Raji (cell line): Measurements from ENCODE around the gene SREBF1.

Experiments
- POLR2A ChIP-seq: IDR thresholded peaks from 2 replicates; pipeline ENCODE4 v1.6.1; 2011; ENCODE audit warnings: low read depth, low read length, control low read depth; ENCODE audit not compliant: insufficient read depth

Gene SREBF1

GRCh38 chr17:17826342-17826713 is 10.5 kb downstream of the SREBF1 start:
- TF ChIP-seq POLR2A = no peak

GRCh38 chr17:17824783-17825614 is 11.8 kb downstream of the SREBF1 start:
- TF ChIP-seq POLR2A = no peak

DNA sequence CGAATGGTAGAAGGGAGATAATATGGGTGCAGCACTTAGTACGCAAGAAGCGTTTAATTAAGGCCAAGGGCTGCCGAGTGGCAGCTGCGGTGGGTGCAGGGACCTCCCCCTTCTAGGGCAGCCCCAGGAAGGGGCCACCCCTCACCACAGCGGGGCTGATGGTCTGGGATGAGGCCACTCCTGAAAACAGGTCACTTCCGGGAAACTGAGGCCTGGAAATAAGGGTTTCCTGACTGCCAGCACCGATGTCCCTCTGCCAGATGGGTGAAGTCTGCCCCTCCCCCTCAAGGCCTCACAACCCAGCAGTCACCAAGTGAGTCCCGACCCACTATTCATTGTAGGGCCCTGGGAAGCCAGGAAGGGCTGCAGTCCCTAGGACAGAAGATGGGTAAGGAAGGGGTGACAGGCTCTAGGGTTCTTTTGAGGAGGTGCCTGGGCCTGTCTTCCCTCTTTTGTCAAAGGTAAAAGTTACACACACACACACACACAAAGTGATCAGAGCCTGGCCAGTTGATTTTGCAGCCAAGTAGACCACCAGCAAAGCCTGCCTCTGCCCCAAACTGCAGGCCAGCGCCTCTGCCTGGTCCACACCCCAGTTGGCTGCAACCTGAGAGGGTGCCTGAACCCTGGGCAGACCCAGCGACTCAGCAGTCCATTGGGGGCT is 12.5 kb downstream of the SREBF1 start:
- no peak for TF ChIP-seq POLR2A

DNA sequence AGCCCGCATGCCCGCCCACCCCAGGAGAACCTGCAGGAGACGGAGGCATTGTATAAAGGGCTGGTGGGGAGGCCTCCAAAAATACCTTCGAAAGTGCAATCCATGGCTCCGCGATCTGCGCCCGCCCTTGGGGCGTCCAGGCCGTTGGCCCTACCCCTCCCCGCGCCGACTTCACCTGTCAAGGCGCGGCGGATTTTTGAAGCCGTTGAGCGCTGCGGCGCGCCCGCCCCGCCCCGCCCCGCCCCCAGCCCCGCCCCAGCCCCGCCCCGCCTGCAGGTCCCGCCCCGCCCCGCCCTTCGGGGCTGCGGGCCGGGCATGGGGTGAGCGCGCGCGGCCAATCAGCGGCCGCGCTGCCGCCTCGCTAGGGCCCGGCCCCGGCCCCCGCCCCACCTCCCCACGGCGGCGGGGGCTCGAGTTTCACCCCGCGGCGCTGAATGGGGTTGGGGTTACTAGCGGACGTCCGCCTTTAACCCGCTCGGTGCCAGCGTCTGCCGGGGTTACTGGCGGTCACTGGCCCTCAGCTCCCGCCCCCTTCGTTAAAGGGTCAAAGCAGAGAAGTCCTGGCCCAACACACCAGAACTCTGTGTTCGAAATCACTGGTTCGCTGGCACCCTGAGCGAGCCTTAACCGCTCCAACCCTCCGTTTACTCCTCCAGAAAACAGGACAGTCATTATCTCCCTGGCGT is 13.2 kb downstream of the SREBF1 start:
- TF ChIP-seq POLR2A = peak; percentile 67

DNA sequence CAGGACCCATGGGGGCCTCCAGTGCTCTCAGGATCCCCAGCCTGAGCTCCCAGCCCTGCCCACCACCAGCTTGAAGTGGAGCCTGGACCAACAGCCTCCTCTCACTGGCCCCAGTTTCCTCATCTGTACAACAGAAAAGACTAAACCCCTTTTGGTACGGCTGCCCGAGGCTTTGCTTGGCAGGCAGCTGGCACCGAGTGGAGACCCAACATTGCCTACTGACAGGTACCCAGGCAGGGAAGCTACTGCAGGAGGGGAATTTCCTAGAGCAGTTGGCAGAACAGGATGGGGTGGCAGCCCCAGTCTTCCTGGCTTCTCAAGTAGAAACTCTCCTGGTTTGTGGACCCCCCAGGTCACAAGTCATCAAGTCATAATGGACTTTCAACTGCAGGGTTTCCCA is 14.2 kb downstream of the SREBF1 start:
- no peak for TF ChIP-seq POLR2A

GRCh38 chr17:17822189-17822588 is 14.6 kb downstream of the SREBF1 start:
- no peak for TF ChIP-seq POLR2A

DNA sequence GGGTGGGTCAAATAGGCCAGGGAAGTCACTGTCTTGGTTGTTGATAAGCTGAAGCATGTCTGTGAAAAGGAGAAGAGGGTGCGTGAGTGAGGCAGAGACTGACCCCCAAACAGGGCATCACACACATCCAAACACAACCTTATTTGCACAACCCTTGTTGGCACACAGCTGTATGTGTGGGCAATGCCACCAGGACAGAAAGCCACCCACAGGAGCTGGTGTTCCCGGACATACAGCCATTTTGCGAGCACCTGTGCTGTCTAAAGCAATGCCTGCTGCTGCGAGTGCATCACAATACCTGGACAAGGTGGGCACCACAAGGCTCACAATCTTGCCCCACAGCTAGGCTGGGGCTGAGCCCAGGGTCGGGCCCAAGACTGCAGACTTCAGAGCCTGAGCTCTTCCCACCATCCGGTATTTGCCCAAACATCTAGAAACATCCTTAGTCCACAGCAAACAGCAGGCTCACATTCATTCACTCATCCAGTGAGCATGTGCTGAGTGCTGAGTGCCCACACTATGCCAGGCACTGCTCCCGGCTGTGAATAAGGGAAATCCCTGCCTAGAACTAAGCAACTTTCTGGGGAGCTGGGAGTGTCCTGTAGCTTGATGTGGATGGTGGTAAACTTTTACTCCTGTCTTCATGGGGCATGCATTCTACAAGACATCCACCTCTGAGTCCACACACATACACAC is 16.2 kb downstream of the SREBF1 start:
- TF ChIP-seq POLR2A = no peak

GRCh38 chr17:17820046-17820445 is 16.7 kb downstream of the SREBF1 start:
- TF ChIP-seq POLR2A = no peak

- no peak for TF ChIP-seq POLR2A
Measured at GRCh38 chr17:17819561-17819995, 17.2 kb downstream of the SREBF1 start.

DNA sequence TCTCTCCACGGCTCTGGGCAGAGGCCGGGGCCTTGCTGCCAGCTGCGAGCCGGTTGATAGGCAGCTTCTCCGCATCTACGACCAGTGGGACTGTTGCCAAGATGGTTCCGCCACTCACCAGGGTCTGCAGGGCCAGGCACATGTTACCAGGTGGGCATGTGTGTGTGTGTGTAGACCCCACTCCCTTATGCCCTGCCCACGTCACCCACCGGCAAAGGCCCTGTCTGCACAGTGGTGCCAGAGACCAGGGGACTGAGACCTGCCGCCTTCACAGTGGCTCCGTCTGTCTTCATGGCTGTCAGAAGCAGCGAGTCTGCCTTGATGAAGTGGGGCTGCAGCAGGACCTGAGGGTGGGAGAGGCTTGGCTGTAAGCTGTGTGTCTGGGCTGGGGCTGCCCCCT is 17.7 kb downstream of the SREBF1 start:
- no peak for TF ChIP-seq POLR2A

- no peak for TF ChIP-seq POLR2A
Measured at GRCh38 chr17:17818088-17818526, 18.7 kb downstream of the SREBF1 start.

GRCh38 chr17:17817552-17817947 is 19.2 kb downstream of the SREBF1 start:
- TF ChIP-seq POLR2A = no peak

DNA sequence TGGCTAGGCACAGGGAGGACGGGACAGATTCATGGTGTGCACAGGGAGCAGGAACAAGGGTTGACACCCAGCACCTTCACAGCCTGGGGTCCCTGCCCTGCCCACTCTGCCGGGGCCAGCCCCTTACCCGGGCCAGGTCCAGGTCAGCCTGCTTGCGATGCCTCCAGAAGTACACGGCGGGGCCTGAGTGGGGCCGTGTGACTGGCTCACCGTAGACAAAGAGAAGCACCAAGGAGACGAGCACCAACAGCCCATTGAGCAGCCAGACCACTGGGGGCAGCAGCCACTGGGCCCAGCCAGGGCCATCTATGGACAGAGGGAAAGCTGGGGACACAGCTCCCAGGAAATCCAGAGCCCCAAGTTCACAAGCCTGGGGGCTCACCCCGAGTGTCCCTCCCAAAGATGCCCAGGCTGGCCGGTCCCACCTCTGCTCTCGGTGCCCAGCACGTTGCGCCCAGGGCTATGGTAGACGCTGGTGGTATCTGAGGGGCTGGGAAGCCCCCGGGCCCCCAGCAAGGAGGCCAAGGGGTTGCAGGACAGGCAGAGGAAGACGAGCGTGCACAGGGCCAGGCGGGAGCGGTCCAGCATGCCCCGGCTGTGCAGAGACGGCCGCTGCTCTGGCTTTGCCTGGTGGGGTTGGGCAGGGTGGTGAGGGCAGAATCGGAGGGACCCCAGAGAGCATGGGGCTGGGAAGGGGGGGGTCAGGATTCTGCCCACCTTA is 19.8 kb downstream of the SREBF1 start:
- no peak for TF ChIP-seq POLR2A

DNA sequence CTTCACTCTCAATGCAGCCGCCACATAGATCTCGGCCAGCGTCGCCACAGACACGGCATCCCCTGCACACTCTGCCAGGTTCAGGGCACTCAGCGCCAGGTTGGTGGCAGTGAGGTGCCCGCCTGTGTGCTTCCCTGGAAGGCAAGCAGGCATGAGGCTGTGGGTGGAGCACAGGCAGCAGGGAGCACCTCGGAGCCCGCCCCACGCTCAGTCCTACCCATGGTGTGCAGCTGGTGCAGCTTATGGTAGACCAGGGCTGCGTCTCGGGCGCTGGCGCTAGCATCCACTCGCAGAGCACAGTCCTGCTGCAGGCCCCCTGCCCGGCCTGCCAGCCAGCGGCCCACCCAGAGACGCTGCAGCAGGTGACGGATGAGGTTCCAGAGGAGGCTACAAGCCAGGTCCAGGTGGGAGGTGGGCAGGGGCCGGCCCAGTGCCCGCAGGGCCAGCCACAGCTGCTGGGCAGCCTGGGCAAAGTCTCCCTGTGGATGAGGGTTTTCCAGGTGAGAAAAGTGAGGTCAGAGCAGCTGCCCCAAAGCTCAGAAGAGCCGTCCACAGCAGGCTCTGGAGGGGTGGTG is 20.5 kb downstream of the SREBF1 start:
- no peak for TF ChIP-seq POLR2A
